ENCODE measurements around the gene TIA1.

DNA sequence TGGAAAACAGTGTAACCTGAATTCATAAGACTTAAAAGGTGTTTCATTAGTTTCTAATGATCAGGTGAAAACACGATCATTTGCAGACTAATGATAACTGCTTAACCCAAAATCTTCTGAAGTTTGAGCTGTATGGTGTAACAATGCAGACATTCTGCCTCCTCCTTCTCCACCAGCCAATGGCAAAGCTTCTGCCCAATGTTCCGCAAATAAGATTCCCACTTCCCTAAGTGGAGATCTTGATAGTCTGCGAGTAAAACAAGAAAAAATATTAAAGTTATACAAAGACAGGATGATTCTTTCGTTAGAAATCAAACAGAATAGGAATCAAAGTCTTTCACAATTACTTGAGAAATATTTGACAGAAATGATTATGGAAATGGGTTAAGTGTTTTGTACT lies 65.7 kb downstream of the TIA1 start:
- TF ChIP-seq CTCF (IDR thresholded peaks at IDR 0.05; ENCODE audit: low read length) (no peak), EZH2 (optimal IDR thresholded peaks at IDR 0.05; ENCODE audit: low read depth, low read length) (no peak)

Measured in MM.1S (cell line).